ENCODE results near the gene KRT38. TPM values are rescaled to one million over a fixed set of nuclear protein-coding genes. Genes with fewer than 3 reads are reported as not detected.
"Not testable (repeated sequence)": the region's sequence is repeated elsewhere in the genome, so short reads cannot be mapped to it uniquely, and the experiment has no call there.

Gene KRT38
- total RNA-seq, 1 donor from 2014 or later = not detected

- intact Hi-C loops (cut with DNase I) = no loop called here
- DNase-seq (ENCODE audit: missing footprints) (no peak), ATAC-seq (no peak)
Observed at GRCh38 chr17:41411072-41411840, 29.5 kb downstream of the KRT38 start.

- DNase-seq (ENCODE audit: missing footprints) (no peak), ATAC-seq (no peak)
- intact Hi-C loops (cut with DNase I) = loop anchor here (10.0 kb wide), 1 partner anchor 78 kb away; the partner anchor contains the start of genes KRT35 and KRT36
Observed at GRCh38 chr17:41407226-41407625, 33.6 kb downstream of the KRT38 start.

GRCh38 chr17:41406205-41406604, 34.6 kb downstream of the KRT38 start:
- intact Hi-C loops (cut with DNase I) = loop anchor here (10.0 kb wide), 1 partner anchor 79 kb away; the partner anchor contains the start of genes KRT35 and KRT36
- no peak for ATAC-seq

DNA sequence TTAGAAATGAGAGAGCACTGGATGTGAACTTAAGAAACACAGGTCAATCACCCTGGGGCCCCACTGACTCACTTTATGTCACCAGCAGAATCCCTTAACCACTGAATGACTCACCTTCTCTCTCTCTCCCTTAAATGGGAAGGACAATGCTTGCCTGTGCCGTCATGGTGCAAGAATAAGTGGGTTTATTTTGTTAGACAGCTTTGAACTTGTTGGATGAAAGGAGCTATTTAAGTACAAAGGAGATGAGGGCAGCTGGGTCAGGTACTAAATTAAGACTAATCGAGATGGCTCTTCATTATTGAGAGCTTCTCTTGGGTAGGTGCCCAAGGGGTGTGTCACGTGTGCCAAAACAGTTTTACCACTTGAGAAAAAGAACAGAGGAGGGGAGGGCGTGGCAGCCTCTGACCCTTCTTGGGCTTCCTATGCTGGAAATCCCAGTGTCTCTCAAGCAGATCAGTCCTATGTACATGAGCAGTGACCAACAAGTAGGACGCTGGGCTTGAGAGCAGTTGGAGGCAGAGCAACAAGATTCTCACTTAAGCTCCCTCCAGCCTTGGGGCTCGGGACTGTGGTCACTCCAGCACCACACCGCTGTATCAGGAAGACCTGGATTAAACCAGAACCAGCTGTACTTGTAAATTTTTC, 36.6 kb downstream of the KRT38 start:
- DNase-seq (ENCODE audit: missing footprints) = no peak
- ATAC-seq = no peak
- intact Hi-C loops (cut with DNase I) = loop anchor here (10.0 kb wide), 1 partner anchor 81 kb away; the partner anchor contains the start of genes KRT35 and KRT36

More at GRCh38 chr17:41406205-41406604, 34.6 kb downstream of the KRT38 start:
- no peak for DNase-seq (ENCODE audit: missing footprints)

- no peak for ATAC-seq
- intact Hi-C loops (cut with DNase I) = loop anchor here (10.0 kb wide), 1 partner anchor 81 kb away; the partner anchor contains the start of genes KRT35 and KRT36
- DNase-seq (ENCODE audit: missing footprints) = no peak
Observed at GRCh38 chr17:41403404-41404023, 37.3 kb downstream of the KRT38 start.

GRCh38 chr17:41402161-41402560, 38.6 kb downstream of the KRT38 start:
- DNase-seq (ENCODE audit: missing footprints) (no peak), ATAC-seq (no peak)
- intact Hi-C loops (cut with DNase I) = loop anchor here (10.0 kb wide), 1 partner anchor 83 kb away; the partner anchor contains the start of genes KRT35 and KRT36

- DNase-seq (ENCODE audit: missing footprints) (no peak), ATAC-seq (no peak)
- intact Hi-C loops (cut with DNase I) = no loop called here
Observed at GRCh38 chr17:41396996-41397660, 43.7 kb downstream of the KRT38 start, which contains the start of gene KRT31. Gene KRT31, minus strand, starts transcription at chr17:41397608. Its CDS starts 69 bp downstream, at chr17:41397539.

DNA sequence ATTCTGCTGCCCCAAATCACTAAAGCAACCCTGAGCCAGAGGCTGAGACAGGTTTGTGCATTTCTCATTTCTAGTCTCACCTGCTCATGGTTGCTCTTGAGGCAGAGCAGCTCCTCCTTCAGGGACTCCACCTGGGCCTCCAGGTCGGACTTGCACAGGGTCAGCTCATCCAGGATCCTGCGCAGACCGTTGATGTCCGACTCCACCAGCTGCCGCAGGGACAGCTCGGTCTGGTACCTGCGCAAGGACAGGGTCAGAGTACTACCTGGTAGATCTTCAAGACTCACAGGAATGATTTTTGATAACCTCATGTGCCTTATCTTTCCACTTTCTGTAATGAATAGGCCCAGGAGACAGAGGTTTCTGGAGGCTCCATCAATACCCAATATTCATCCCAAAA, 44.4 kb downstream of the KRT38 start:
- ATAC-seq = no peak
- no peak for DNase-seq (ENCODE audit: missing footprints)
- intact Hi-C loops (cut with DNase I) = no loop called here

DNA sequence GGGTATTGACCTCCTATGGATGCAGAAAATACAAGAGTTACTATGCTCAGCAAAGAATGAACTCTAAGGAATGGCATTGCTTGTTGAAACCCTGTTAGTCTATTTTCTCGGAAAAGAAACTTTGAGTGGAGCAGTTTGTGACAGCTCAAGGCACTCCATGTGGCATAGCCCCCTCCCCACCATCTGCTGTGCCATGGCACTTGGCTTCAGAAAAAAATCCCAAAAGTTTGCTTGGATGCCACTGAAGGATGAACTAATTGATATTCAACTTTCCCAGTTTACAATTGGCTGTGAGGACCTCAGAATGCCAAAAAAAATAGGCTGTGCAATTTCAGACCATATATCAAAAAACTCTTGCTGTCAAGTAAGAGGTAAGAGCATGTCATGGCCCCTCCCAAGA, 45.2 kb downstream of the KRT38 start:
- intact Hi-C loops (cut with DNase I) = no loop called here

GRCh38 chr17:41395044-41395443, 45.7 kb downstream of the KRT38 start:
- ATAC-seq; intact Hi-C loops (cut with DNase I): not testable (repeated sequence)

More for the DNA sequence above, 45.2 kb downstream of the KRT38 start:
- no peak for DNase-seq (ENCODE audit: missing footprints)
- no peak for ATAC-seq

GRCh38 chr17:41394254-41394996, 46.4 kb downstream of the KRT38 start:
- no peak for ATAC-seq
- intact Hi-C loops (cut with DNase I) = no loop called here
- no peak for DNase-seq (ENCODE audit: missing footprints)

More at GRCh38 chr17:41395044-41395443, 45.7 kb downstream of the KRT38 start:
- DNase-seq (ENCODE audit: missing footprints) = not testable (repeated sequence)

GRCh38 chr17:41393826-41394225, 47.0 kb downstream of the KRT38 start:
- ATAC-seq = no peak
- intact Hi-C loops (cut with DNase I) = no loop called here
- DNase-seq (ENCODE audit: missing footprints) = no peak

DNA sequence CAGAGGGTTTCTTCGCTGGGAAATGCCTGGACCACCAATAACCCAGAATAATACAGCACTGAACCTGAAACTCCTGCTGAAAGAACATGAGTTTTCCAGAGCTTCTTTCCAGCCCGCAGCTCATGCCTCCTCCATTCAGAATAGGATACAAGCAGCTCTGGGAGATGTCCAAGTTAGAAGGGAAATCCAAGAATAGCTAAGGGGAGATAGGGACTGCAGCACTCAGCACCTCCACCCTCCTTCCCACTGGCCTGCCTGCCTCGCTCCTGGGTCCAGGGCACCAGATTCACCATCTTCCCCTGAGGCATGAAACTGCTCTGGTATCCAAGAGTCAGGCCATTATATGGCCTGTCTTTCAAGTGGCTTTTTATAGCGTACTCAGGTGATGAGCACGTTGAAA, 47.5 kb downstream of the KRT38 start:
- ATAC-seq (peak; percentile 84), DNase-seq (ENCODE audit: missing footprints) (no peak)
- intact Hi-C loops (cut with DNase I) = no loop called here

- intact Hi-C loops (cut with DNase I) = no loop called here
- ATAC-seq = no peak
- DNase-seq (ENCODE audit: missing footprints) = no peak
Observed at GRCh38 chr17:41392278-41392677, 48.5 kb downstream of the KRT38 start.

GRCh38 chr17:41391535-41391934, 49.2 kb downstream of the KRT38 start:
- intact Hi-C loops (cut with DNase I) = no loop called here
- ATAC-seq (no peak), DNase-seq (ENCODE audit: missing footprints) (no peak)

GRCh38 chr17:41390411-41390938, 50.3 kb downstream of the KRT38 start:
- DNase-seq (ENCODE audit: missing footprints) (no peak), ATAC-seq (no peak)
- intact Hi-C loops (cut with DNase I) = no loop called here

DNA sequence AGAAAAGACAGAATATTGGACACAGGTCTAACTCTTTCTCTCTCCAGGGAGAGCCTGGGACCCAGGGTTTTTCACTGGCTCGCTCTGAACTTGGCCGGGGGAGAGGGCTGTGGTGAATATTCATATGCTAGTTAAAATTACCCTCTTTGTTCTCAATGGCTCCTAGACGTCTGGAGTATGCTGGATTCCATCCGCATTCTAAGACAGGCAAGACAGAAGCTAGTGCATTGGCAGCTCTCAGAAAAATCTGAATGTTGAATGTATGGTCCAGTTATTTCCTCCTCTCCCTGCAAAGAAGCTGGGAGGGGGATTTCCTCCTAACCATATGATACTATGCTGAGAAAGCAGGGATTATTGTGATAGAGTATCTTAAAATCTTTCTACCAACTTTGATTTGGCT, 53.1 kb downstream of the KRT38 start:
- ATAC-seq (no peak), DNase-seq (ENCODE audit: missing footprints) (no peak)
- intact Hi-C loops (cut with DNase I) = no loop called here

- no peak for ATAC-seq
- intact Hi-C loops (cut with DNase I) = no loop called here
- DNase-seq (ENCODE audit: missing footprints) = no peak
Observed at GRCh38 chr17:41386227-41386626, 54.6 kb downstream of the KRT38 start.

All from Right ventricle myocardium inferior (tissue), 1 donor.